A549 (cell line): ENCODE results near the gene PTGES.

Experiments used
- CEBPB ChIP-seq, 2 experiments: fragments of >200 bp in 1 of 2; sonication (Bioruptor Twin) in 1 of 2; formaldehyde crosslinking in 1 of 2; IDR thresholded peaks; 2 replicates each; pipeline ENCODE4 v1.6.1; 2012 to 2016
- E2F6 ChIP-seq: IDR thresholded peaks from 2 replicates; pipeline ENCODE4 v1.6.1; 2012; ENCODE audit warnings: low read depth, borderline replicate concordance
- HOXA7 ChIP-seq: fragments of 250-450 bp; sonication (Bioruptor Pico); IDR thresholded peaks from 2 replicates; pipeline ENCODE4 v1.5.0; 2020; ENCODE audit warnings: mild to moderate bottlenecking, moderate library complexity
- POLR2A ChIP-seq: IDR thresholded peaks from 2 replicates; pipeline ENCODE4 v1.6.1; 2012; ENCODE audit warnings: mild to moderate bottlenecking, low read length
- USF2 ChIP-seq: fragments of 450-650 bp; IDR thresholded peaks from 2 replicates; pipeline ENCODE4 v1.6.1; 2014; ENCODE audit warnings: antibody characterized with exemption

- TF ChIP-seq HOXA7 (CRISPR knock-in tag), result 0 out of 2 replicates have a peak, but pooled peaks have one; percentile 27
- no peak for TF ChIP-seq CEBPB (IDR thresholded peaks at IDR 0.05)
- no peak for TF ChIP-seq E2F6
- no peak for TF ChIP-seq POLR2A
- peak; percentile 18; the same call in 1 of the 2 replicates for TF ChIP-seq USF2
Measured at GRCh38 chr9:129774791-129775447, 22.1 kb upstream of the PTGES start.
